Stimulated activated CD4-positive, alpha-beta T cell treated with anti-CD3 and anti-CD28 coated beads, Interleukin-12 subunit alpha, Interleukin-12 subunit beta, amount 100 ng/mL, for 4 hours (primary cell): ENCODE data around the gene KCNG2.

Experiments
- DNase-seq: peaks from one replicate; pipeline ENCODE4 v3.0.0-alpha.2; 2020

Gene KCNG2

GRCh38 chr18:79928563-79928960 is 130.8 kb downstream of the KCNG2 start:
- DNase-seq = no peak

- DNase-seq = no peak
Observed at GRCh38 chr18:79930020-79930642, 132.4 kb downstream of the KCNG2 start.

GRCh38 chr18:79931475-79931874 is 133.7 kb downstream of the KCNG2 start:
- DNase-seq = no peak

GRCh38 chr18:79932907-79933306 is 135.2 kb downstream of the KCNG2 start:
- no peak for DNase-seq

GRCh38 chr18:79933765-79934164 is 136.0 kb downstream of the KCNG2 start:
- no peak for DNase-seq

- no peak for DNase-seq
Observed at GRCh38 chr18:79934311-79935097, 136.8 kb downstream of the KCNG2 start.

GRCh38 chr18:79935098-79935480 is 137.4 kb downstream of the KCNG2 start:
- DNase-seq = no peak

- no peak for DNase-seq
Observed at GRCh38 chr18:79935499-79935898, 137.8 kb downstream of the KCNG2 start.

GRCh38 chr18:79935925-79936324 is 138.2 kb downstream of the KCNG2 start:
- no peak for DNase-seq

- no peak for DNase-seq
Observed at GRCh38 chr18:79936641-79937040, 138.9 kb downstream of the KCNG2 start.

- no peak for DNase-seq
Observed at GRCh38 chr18:79937103-79937860, 139.5 kb downstream of the KCNG2 start.

GRCh38 chr18:79938196-79938595 is 140.5 kb downstream of the KCNG2 start:
- no peak for DNase-seq

GRCh38 chr18:79939096-79939495 is 141.4 kb downstream of the KCNG2 start:
- DNase-seq = no peak

- DNase-seq = no peak
Observed at GRCh38 chr18:79940126-79940813, 142.5 kb downstream of the KCNG2 start.

GRCh38 chr18:79940814-79941472 is 143.2 kb downstream of the KCNG2 start:
- no peak for DNase-seq

GRCh38 chr18:79941473-79942119 is 143.9 kb downstream of the KCNG2 start:
- no peak for DNase-seq

GRCh38 chr18:79942211-79942610 is 144.5 kb downstream of the KCNG2 start:
- no peak for DNase-seq

- no peak for DNase-seq
Observed at GRCh38 chr18:79942786-79943607, 145.3 kb downstream of the KCNG2 start.

- DNase-seq = no peak
Observed at GRCh38 chr18:79943608-79944125, 145.9 kb downstream of the KCNG2 start.

- no peak for DNase-seq
Observed at GRCh38 chr18:79944126-79944731, 146.5 kb downstream of the KCNG2 start.

- no peak for DNase-seq
Observed at GRCh38 chr18:79944746-79945117, 147.0 kb downstream of the KCNG2 start.
